MG63 (cell line): Measurements from ENCODE around the gene TBC1D8B. TPM values are rescaled to one million over a fixed set of nuclear protein-coding genes. Genes with fewer than 3 reads are reported as not detected.

Experiments used
- DNase-seq: peaks from one replicate; pipeline ENCODE4 v3.0.0-alpha.2; 2020
- H3K27me3 ChIP-seq: fragments of 250-450 bp; sonication (Bioruptor Pico); 2 replicates; pipeline ENCODE4 v1.5.1; 2020; ENCODE audit warnings: mild to moderate bottlenecking, moderate library complexity
- H3K36me3 ChIP-seq: fragments of 250-450 bp; sonication (Bioruptor Pico); 2 replicates; pipeline ENCODE4 v1.5.1; 2020; ENCODE audit warnings: mild to moderate bottlenecking, moderate library complexity
- H3K4me3 ChIP-seq: fragments of 250-450 bp; sonication (Bioruptor Pico); 2 replicates; pipeline ENCODE4 v1.5.1; 2020; ENCODE audit warnings: mild to moderate bottlenecking, moderate library complexity
- H3K9me3 ChIP-seq: fragments of 250-450 bp; sonication (Bioruptor Pico); 2 replicates; pipeline ENCODE4 v1.5.1; 2020; ENCODE audit warnings: mild to moderate bottlenecking, moderate library complexity
- total RNA-seq: library from RNA; depleted of rRNA; stranded (reverse); fragments of >200 nt; shearing (Covaris generic); gene quantifications from 2 replicates; pipeline ENCODE4 v1.2.3, GENCODE V29; 2014; ENCODE audit warnings: low replicate concordance; rRNA removed

Gene TBC1D8B
- total RNA-seq, 1 experiment from 2014 or later: 0.82 TPM

- no peaks in the 10 kb centered on the region for H3K27me3 ChIP-seq
- DNase-seq: peak; percentile 18
- no peak within 1 kb of the TSS for H3K4me3 ChIP-seq
- H3K36me3 ChIP-seq: no peaks in the 10 kb centered on the region
- no peaks in the 10 kb centered on the region for H3K9me3 ChIP-seq
Measured at GRCh38 chrX:106919932-106920452, 117.5 kb downstream of the TBC1D8B start, which contains the start of gene CLDN2. TSS of gene CLDN2 (plus strand) at chrX:106920402. CDS start at chrX:106928229, 7,827 bp downstream.

- no peaks in the 10 kb centered on the region for H3K36me3 ChIP-seq
- H3K9me3 ChIP-seq: no peaks in the 10 kb centered on the region
- DNase-seq: no peak
- no peak overlapping the region for H3K4me3 ChIP-seq
- H3K27me3 ChIP-seq: no peaks in the 10 kb centered on the region
Measured at GRCh38 chrX:106921637-106922036, 119.2 kb downstream of the TBC1D8B start.

Other genes with a start within 250 kb of the TBC1D8B start
- 10.1 and 10.5 TPM in 2 replicates for gene RADX, start 190.7 kb upstream of the TBC1D8B start, total RNA-seq
- 0.30 TPM in 1 of 2 replicates, not detected in the other for gene RNF128, start 76.0 kb upstream of the TBC1D8B start, total RNA-seq
- gene RIPPLY1, start 100.7 kb downstream of the TBC1D8B start, total RNA-seq: 2.4 TPM in 1 of 2 replicates, not detected in the other
- not detected in 2 replicates for gene CLDN2, start 117.7 kb downstream of the TBC1D8B start, total RNA-seq
- 15.8 and 26.2 TPM in 2 replicates for gene MORC4, start 197.5 kb downstream of the TBC1D8B start, total RNA-seq